Heart left ventricle (tissue), 16 donors: Measurements from ENCODE around the gene TRAF7. TPM values are rescaled to one million over a fixed set of nuclear protein-coding genes. Genes with fewer than 3 reads are reported as not detected.

Experiments
- ATAC-seq, 4 donors: fragments of 200-7000 bp; cut with Tn5 transposase; one replicate each; pipeline ENCODE4 v1.9.1; 2020 to 2022; ENCODE audit warnings: moderate library complexity in 4 of 4, mild to moderate bottlenecking in 3 of 4, moderate number of reproducible peaks in 1 of 4
- DNase-seq, 5 donors: peaks; one replicate each; pipeline ENCODE4 v3.0.0-alpha.2; 2020
- H3K27ac ChIP-seq, 12 donors: fragments of 200-600 bp; sonication (generic) in 4 of 12; one replicate each; pipeline versions ENCODE4 v1.5.0 to v1.8.0; 2016 to 2022; ENCODE audit warnings: mild to moderate bottlenecking in 2 of 12
- H3K27me3 ChIP-seq, 9 donors: fragments of 200-600 bp; sonication (generic) in 2 of 9; one replicate each; pipeline versions ENCODE4 v1.5.1 to v1.8.0; 2016 to 2022; ENCODE audit warnings: mild to moderate bottlenecking in 3 of 9
- H3K36me3 ChIP-seq, 9 donors: fragments of 200-600 bp; sonication (generic) in 2 of 9; one replicate each; pipeline versions ENCODE4 v1.5.0 to v1.8.0; 2018 to 2022; ENCODE audit warnings: mild to moderate bottlenecking in 2 of 9
- H3K4me1 ChIP-seq, 12 donors: fragments of 200-600 bp; sonication (generic) in 4 of 12; one replicate each; pipeline versions ENCODE4 v1.5.0 to v1.8.0; 2016 to 2022; ENCODE audit warnings: mild to moderate bottlenecking in 3 of 12
- H3K4me3 ChIP-seq, 12 donors: fragments of 200-600 bp; sonication (generic) in 4 of 12; one replicate each; pipeline versions ENCODE4 v1.5.0 to v1.8.0; 2017 to 2022; ENCODE audit warnings: mild to moderate bottlenecking in 9 of 12, moderate library complexity in 4 of 12
- H3K9me3 ChIP-seq, 12 donors: fragments of 200-600 bp; sonication (generic) in 4 of 12; one replicate each; pipeline versions ENCODE4 v1.5.0 to v1.8.0; 2016 to 2022; ENCODE audit warnings: mild to moderate bottlenecking in 1 of 12
- CTCF ChIP-seq, 12 donors: fragments of 200-600 bp; sonication (generic) in 4 of 12; IDR thresholded peaks; one replicate each; pipeline versions ENCODE4 v1.5.0 to v1.8.0; 2018 to 2022; ENCODE audit warnings: antibody characterized with exemption in 12 of 12, mild to moderate bottlenecking in 5 of 12
- POLR2A ChIP-seq, 2 donors: fragments of 450-650 bp; IDR thresholded peaks; one replicate each; pipeline ENCODE4 v1.6.1; 2017; ENCODE audit warnings: antibody characterized with exemption in 2 of 2, mild to moderate bottlenecking in 2 of 2, moderate library complexity in 2 of 2
- WGBS, 4 donors: extraction: QIAGEN DNeasy Blood & Tissue Kit in 2 of 4; methylation state at CpG; one replicate each; pipeline versions ENCODE4 v1.1.5 to v1.1.7; 2013 to 2018; 5-methylcytosine and 5-hydroxymethylcytosine counted together
- intact Hi-C, 10 donors: fragments of 100-400 bp; cut with DNase I; formaldehyde crosslinking; loops; one replicate each; pipeline versions ENCODE4 v1.11.1 to v1.14.2; 2022
- microRNA counts, 2 donors: library from miRNA; unstranded; fragments of <30 nt; microRNA quantifications; one replicate each; lab custom pipeline; 2016
- microRNA-seq, 4 donors: library from miRNA; unstranded; fragments of <30 nt; microRNA quantifications; one replicate each; pipeline versions ENCODE4 to v1.2.0, GENCODE V29; 2017 to 2020
- polyA plus RNA-seq, 2 donors: library from polyadenylated mRNA; stranded (reverse); fragments of 200-250 nt; gene quantifications; one replicate each; pipeline ENCODE4 v1.2.3, GENCODE V29; 2013
- total RNA-seq, 9 donors: library from RNA; depleted of rRNA in 2 of 9; stranded (reverse); fragments of >200 nt in 2 of 9; fragmentation: NEBNext Ultra II Directional in 3 of 9; extraction: Animal tissue kit (Norgen Biotek cat#: 25700) in 3 of 9; gene quantifications; one replicate each; pipeline versions ENCODE4 v1.1.0 to v1.2.4, GENCODE V29; 2016 to 2023
- donor health status: ischemic (EF 13 %, LVEDD 7.1; RV severe dilation, severe dysfunction).
- donor health status: healthy with polysubstance abuse.
- donor health status: DM: no; HTN: yes; CAD: no.
- donor health status: DM: no; HTN: no; CAD: no.
- donor health status: ischemic (EF 25% LVEDD 6.9; RV normal size, moderate dysfunction).
- donor health status: ischemic (EF 25% LVEDD 5.7; RV mildly dilated, moderate dysfunction).
- donor health status: healthy.
- donor health status: DM: yes; HTN: yes; CAD: no.
- donor health status: ischemic (EF 35%, LVEDD 5.7; RV mildly dilated, moderate dysfunction).
- donor health status: nonischemic (EF 11% LVEDD 7.7; RV severe dilation, severe dysfunction).
- donor health status: DM: yes; HTN: yes; CAD: no.
- donor health status: PGD.
- donor health status: ischemic (EF 29% LVEDD 5.4; RV normal size, mild dysfunction).
- donor health status: nonischemic (EF 23%, LVEDD 6.1; RV moderate dilation, normal function).

TRAF7 gene
- total and polyA plus RNA-seq, 11 donors, result 12.2 to 40.2 (median 27.0) TPM

GRCh38 chr16:2226918-2227317 is 71.3 kb downstream of the TRAF7 start:
- no peak for TF ChIP-seq POLR2A (IDR thresholded peaks at IDR 0.05)
- TF ChIP-seq CTCF (IDR thresholded peaks at IDR 0.05), result no peak
- no peak overlapping the region for H3K4me3 ChIP-seq
- DNase-seq, result no peak
- no peak for ATAC-seq
- H3K27me3 ChIP-seq, result no peaks in the 10 kb centered on the region
- H3K36me3 ChIP-seq, result peaks cover 4 to 52% (median 37%) of the 10 kb centered on the region in 9 donors
- H3K4me1 ChIP-seq, result peaks cover 0 to 31% (median 17%) of the 10 kb centered on the region in 12 donors
- 92 to 94% (median 93%) methylated on average over 6 of the region's 6 CpGs for WGBS, 4 donors
- intact Hi-C loops, result loop anchor here in 1 of 10 donors (2.0 kb wide), 1 partner anchor 22 kb away; no protein-coding TSS in a partner anchor
- no peak overlapping the region for H3K27ac ChIP-seq
- H3K9me3 ChIP-seq, result no peaks in the 10 kb centered on the region

MicroRNAs encoded within 50 kb of the gene (microRNA counts, 767-probe panel; counts per million panel counts)
- microRNA hsa-miR-3180 (lab: Ali Mortazavi, UCI) (0 to 349 counts per million in 2 donors), microRNA hsa-miR-4516 (lab: Ali Mortazavi, UCI) (2,301 to 2,702 counts per million in 2 donors)

Small RNAs within 50 kb of the gene (microRNA-seq; reads per million reads assigned to microRNA genes)
- gene MIR3180-5, result 0 reads per million in 4 donors
- gene MIR4516, result 0 reads per million in 4 donors
- 0 reads per million in 4 donors for gene MIR6511B1

Other genes with a start within 250 kb of the TRAF7 start
- not detected for gene HS3ST6, start 237.4 kb upstream of the TRAF7 start, total RNA-seq
- gene HS3ST6, start 237.4 kb upstream of the TRAF7 start, polyA plus RNA-seq, result not detected
- gene MSRB1, start 212.6 kb upstream of the TRAF7 start, total RNA-seq, result 10 to 100 TPM; 12.4 to 49.2 (median 31.1) TPM
- 10 to 100 TPM; 48.4 to 70.2 TPM for gene MSRB1, start 212.6 kb upstream of the TRAF7 start, polyA plus RNA-seq
- gene RPL3L, start 201.1 kb upstream of the TRAF7 start, total RNA-seq, result 100 to 1,000 TPM; 117 to 279 (median 216) TPM
- gene RPL3L, start 201.1 kb upstream of the TRAF7 start, polyA plus RNA-seq, result 100 to 1,000 TPM in 1 of 2 donors, 10 to 100 TPM in 1; 86.5 to 180 TPM
- 1,000 to 10,000 TPM in 2 of 9 donors, 100 to 1,000 TPM in 7; 316 to 1,519 (median 542) TPM for gene NDUFB10, start 196.2 kb upstream of the TRAF7 start, total RNA-seq
- 1,000 to 10,000 TPM in 1 of 2 donors, 100 to 1,000 TPM in 1; 732 to 1,618 TPM for gene NDUFB10, start 196.2 kb upstream of the TRAF7 start, polyA plus RNA-seq
- 1,000 to 10,000 TPM in 4 of 9 donors, 100 to 1,000 TPM in 5; 673 to 1,554 (median 968) TPM for gene RPS2, start 191.0 kb upstream of the TRAF7 start, total RNA-seq
- 1,000 to 10,000 TPM; 1,419 to 2,484 TPM for gene RPS2, start 191.0 kb upstream of the TRAF7 start, polyA plus RNA-seq
- gene RNF151, start 188.9 kb upstream of the TRAF7 start, total RNA-seq, result not detected
- gene RNF151, start 188.9 kb upstream of the TRAF7 start, polyA plus RNA-seq, result not detected
- gene TBL3, start 183.7 kb upstream of the TRAF7 start, total RNA-seq, result 10 to 100 TPM; 19.3 to 68.7 (median 21.5) TPM
- gene TBL3, start 183.7 kb upstream of the TRAF7 start, polyA plus RNA-seq, result 10 to 100 TPM; 57.9 to 59.5 TPM
- not detected for gene NOXO1, start 174.3 kb upstream of the TRAF7 start, total RNA-seq
- gene NOXO1, start 174.3 kb upstream of the TRAF7 start, polyA plus RNA-seq, result under 1 TPM; 0.06 to 0.15 TPM
- 10 to 100 TPM; 18.0 to 29.9 (median 23.5) TPM for gene GFER, start 171.6 kb upstream of the TRAF7 start, total RNA-seq
- 10 to 100 TPM; 36.6 to 51.1 TPM for gene GFER, start 171.6 kb upstream of the TRAF7 start, polyA plus RNA-seq
- 1 to 10 TPM in 3 of 9 donors, under 1 TPM in 6; 0.19 to 1.3 (median 0.86) TPM for gene SYNGR3, start 165.8 kb upstream of the TRAF7 start, total RNA-seq
- gene SYNGR3, start 165.8 kb upstream of the TRAF7 start, polyA plus RNA-seq, result 1 to 10 TPM in 1 of 2 donors, under 1 TPM in 1; 0.53 to 2.7 TPM
- 10 to 100 TPM; 10.9 to 47.4 (median 17.0) TPM for gene ZNF598, start 146.0 kb upstream of the TRAF7 start, total RNA-seq
- 10 to 100 TPM in 1 of 2 donors, 1 to 10 TPM in 1; 9.4 to 33.8 TPM for gene ZNF598, start 146.0 kb upstream of the TRAF7 start, polyA plus RNA-seq
- under 1 TPM in 1 of 9 donors, not detected in 8; 0.69 TPM for gene NPW, start 136.0 kb upstream of the TRAF7 start, total RNA-seq
- under 1 TPM in 1 of 2 donors, not detected in 1; 0.19 TPM for gene NPW, start 136.0 kb upstream of the TRAF7 start, polyA plus RNA-seq
- 100 to 1,000 TPM; 124 to 496 (median 227) TPM for gene NHERF2, start 128.9 kb upstream of the TRAF7 start, total RNA-seq
- gene NHERF2, start 128.9 kb upstream of the TRAF7 start, polyA plus RNA-seq, result 100 to 1,000 TPM; 213 to 396 TPM
- gene NTHL1, start 107.9 kb upstream of the TRAF7 start, total RNA-seq, result 10 to 100 TPM in 7 of 9 donors, 1 to 10 TPM in 2; 9.0 to 25.0 (median 11.7) TPM
- gene NTHL1, start 107.9 kb upstream of the TRAF7 start, polyA plus RNA-seq, result 10 to 100 TPM; 13.1 to 32.3 TPM
- gene TSC2, start 107.8 kb upstream of the TRAF7 start, total RNA-seq, result 10 to 100 TPM; 48.4 to 94.5 (median 70.4) TPM
- gene TSC2, start 107.8 kb upstream of the TRAF7 start, polyA plus RNA-seq, result 10 to 100 TPM; 33.3 to 44.8 TPM
- 100 to 1,000 TPM in 6 of 9 donors, 10 to 100 TPM in 3; 64.9 to 441 (median 110) TPM for gene PKD1, start 19.9 kb upstream of the TRAF7 start, total RNA-seq
- gene PKD1, start 19.9 kb upstream of the TRAF7 start, polyA plus RNA-seq, result 100 to 1,000 TPM in 1 of 2 donors, 10 to 100 TPM in 1; 90.6 to 105 TPM
- 1 to 10 TPM in 4 of 9 donors, under 1 TPM in 5; 0.36 to 5.0 (median 0.75) TPM for gene RAB26, start 7.2 kb upstream of the TRAF7 start, total RNA-seq
- gene RAB26, start 7.2 kb upstream of the TRAF7 start, polyA plus RNA-seq, result 1 to 10 TPM in 1 of 2 donors, under 1 TPM in 1; 0.28 to 3.3 TPM
- 1 to 10 TPM in 8 of 9 donors, under 1 TPM in 1; 0.77 to 7.0 (median 2.1) TPM for gene CASKIN1, start 40.8 kb downstream of the TRAF7 start, total RNA-seq
- 1 to 10 TPM in 1 of 2 donors, under 1 TPM in 1; 0.37 to 4.0 TPM for gene CASKIN1, start 40.8 kb downstream of the TRAF7 start, polyA plus RNA-seq
- 10 to 100 TPM; 19.8 to 49.0 (median 22.8) TPM for gene MLST8, start 49.7 kb downstream of the TRAF7 start, total RNA-seq
- 10 to 100 TPM; 28.5 to 42.3 TPM for gene MLST8, start 49.7 kb downstream of the TRAF7 start, polyA plus RNA-seq
- 10 to 100 TPM in 2 of 9 donors, 1 to 10 TPM in 7; 1.7 to 11.7 (median 5.5) TPM for gene BRICD5, start 55.1 kb downstream of the TRAF7 start, total RNA-seq
- gene BRICD5, start 55.1 kb downstream of the TRAF7 start, polyA plus RNA-seq, result 1 to 10 TPM; 3.8 to 7.6 TPM
- gene PGP, start 59.1 kb downstream of the TRAF7 start, total RNA-seq, result 10 to 100 TPM; 19.6 to 44.0 (median 33.8) TPM
- 10 to 100 TPM; 24.6 to 31.7 TPM for gene PGP, start 59.1 kb downstream of the TRAF7 start, polyA plus RNA-seq
- gene E4F1, start 67.8 kb downstream of the TRAF7 start, total RNA-seq, result 10 to 100 TPM in 8 of 9 donors, 1 to 10 TPM in 1; 8.4 to 27.3 (median 12.7) TPM
- gene E4F1, start 67.8 kb downstream of the TRAF7 start, polyA plus RNA-seq, result 10 to 100 TPM; 17.3 to 20.4 TPM
- gene DNASE1L2, start 80.7 kb downstream of the TRAF7 start, total RNA-seq, result under 1 TPM in 7 of 9 donors, not detected in 2; 0.12 to 0.51 (median 0.34) TPM
- gene DNASE1L2, start 80.7 kb downstream of the TRAF7 start, polyA plus RNA-seq, result under 1 TPM; 0.18 to 0.50 TPM
- gene ECI1, start 95.8 kb downstream of the TRAF7 start, total RNA-seq, result 100 to 1,000 TPM in 8 of 9 donors, 10 to 100 TPM in 1; 84.6 to 178 (median 142) TPM
- gene ECI1, start 95.8 kb downstream of the TRAF7 start, polyA plus RNA-seq, result 100 to 1,000 TPM; 146 to 340 TPM
- gene RNPS1, start 112.3 kb downstream of the TRAF7 start, total RNA-seq, result 100 to 1,000 TPM; 100 to 154 (median 120) TPM
- gene RNPS1, start 112.3 kb downstream of the TRAF7 start, polyA plus RNA-seq, result 100 to 1,000 TPM in 1 of 2 donors, 10 to 100 TPM in 1; 73.9 to 193 TPM
- 10 to 100 TPM in 5 of 9 donors, 1 to 10 TPM in 4; 8.0 to 16.5 (median 10.0) TPM for gene ABCA3, start 184.9 kb downstream of the TRAF7 start, total RNA-seq
- 1 to 10 TPM; 6.7 to 8.8 TPM for gene ABCA3, start 184.9 kb downstream of the TRAF7 start, polyA plus RNA-seq